Measurements from ENCODE around the gene SOX10.
"Not testable (repeated sequence)": the region's sequence is repeated elsewhere in the genome, so short reads cannot be mapped to it uniquely, and the experiment has no call there.

The SOX10 gene

DNA sequence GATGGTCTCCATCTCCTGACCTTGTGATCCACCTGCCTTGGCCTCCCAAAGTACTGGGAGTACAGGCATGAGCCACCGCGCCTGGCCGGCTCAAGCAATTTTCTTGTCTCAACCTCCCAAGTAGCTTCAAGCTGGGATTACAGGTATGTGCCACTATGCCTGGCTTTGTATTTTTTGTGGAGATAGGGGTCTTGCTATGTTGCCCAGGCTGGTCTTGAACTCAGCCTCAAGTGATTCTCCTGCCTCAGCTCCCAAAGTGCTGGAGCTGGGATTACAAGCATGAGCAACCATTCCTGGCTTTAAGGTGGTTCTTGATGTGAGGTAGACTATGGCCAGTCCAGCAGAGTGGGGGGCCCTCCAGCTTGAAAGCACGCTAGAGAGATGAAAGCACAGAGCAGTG is 23.3 kb downstream of the SOX10 start:
- DNase-seq (ENCODE audit: low spot score): no peak

DNA sequence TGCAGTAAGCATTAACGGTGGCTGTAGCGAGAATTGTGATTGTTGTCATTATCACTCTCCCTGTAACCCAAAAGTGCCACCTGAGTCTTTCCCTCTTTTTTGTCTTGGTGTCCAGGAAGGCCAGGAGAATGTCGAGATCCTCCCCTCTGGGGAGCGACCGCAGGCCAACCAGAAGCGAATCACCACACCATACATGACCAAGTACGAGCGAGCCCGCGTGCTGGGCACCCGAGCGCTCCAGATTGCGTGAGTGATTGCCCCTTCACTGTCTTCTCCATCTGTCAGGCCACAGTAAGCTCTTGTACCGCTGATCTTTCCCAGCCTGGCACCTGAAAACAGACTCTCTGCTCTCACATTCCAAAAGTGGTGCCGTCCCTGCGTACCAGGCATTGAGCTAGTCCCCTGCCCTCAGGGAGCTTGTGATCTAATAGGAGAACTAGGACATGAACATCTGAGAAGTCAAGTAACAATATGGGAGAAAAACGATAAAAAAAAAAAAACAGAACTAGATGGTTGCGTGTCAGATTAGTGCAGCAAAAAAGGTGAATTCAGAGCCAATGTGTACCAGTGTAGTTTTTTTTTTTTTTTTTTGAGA is 25.0 kb downstream of the SOX10 start:
- no peak for DNase-seq (ENCODE audit: low spot score)

DNA sequence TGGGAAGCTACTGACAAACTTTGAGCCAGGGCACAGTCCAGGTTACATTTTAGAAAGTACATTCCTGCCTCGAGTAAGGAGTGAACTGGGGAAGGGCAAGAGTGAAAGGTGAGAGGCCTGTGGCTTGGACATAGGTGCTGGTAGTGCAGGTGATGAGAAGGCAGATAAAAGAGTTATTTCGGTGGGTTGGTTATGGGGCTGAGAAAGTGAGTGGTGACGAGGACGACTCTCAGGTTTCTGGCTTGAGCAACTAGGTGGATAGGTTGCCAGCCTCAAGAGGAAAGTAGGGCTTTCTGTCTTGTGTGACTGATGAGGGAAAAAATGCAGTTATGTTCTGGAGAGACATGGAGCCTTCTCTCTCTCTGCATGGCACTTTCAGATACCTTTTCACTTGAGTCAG is 27.1 kb downstream of the SOX10 start:
- no peak for DNase-seq (ENCODE audit: low spot score)

DNA sequence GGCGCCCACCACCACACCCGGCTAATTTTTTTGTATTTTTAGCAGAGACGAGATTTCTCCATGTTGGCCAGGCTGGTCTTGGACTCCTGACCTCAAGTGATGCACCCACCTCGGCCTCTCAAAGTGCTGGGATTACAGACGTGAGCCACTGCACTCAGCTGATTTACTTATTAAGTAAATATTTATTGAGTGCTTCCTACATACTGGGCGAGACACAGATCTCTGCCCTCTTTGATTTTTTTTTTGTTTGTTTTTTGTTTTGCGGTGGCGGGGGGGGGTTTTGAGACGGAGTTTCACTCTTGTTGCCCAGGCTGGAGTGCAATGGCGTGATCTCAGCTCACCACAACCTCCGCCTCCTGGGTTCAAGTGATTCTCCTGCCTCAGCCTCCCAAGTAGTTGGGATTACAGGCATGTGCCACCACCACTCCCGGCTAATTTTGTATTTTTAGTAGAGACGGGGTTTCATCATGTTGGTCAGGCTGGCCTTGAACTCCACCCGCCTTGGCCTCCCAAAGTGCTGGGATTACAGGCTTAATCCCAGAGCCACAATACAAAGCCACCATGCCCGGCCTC is 28.4 kb downstream of the SOX10 start:
- not testable (repeated sequence) for DNase-seq (ENCODE audit: low spot score)

DNA sequence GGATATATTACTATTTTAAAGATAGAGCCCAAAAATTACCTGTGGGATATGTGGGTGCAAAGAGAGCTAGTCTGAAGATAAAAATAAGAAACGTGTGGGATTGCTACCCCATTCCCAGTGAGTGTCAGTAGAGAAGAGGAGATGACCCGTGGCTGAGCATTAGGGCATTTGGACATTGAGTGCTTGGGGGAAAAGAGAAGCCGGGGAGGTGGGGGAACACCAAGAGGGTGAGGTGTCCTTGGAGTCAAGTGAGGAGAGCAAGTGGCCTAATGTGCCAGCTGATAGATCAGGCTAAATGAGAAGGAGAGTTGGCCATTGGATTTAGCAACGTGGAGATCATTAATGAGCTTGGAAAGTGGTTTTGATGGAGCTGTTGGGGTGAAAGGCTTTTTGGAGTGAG is 29.7 kb downstream of the SOX10 start:
- no peak for DNase-seq (ENCODE audit: low spot score)

DNA sequence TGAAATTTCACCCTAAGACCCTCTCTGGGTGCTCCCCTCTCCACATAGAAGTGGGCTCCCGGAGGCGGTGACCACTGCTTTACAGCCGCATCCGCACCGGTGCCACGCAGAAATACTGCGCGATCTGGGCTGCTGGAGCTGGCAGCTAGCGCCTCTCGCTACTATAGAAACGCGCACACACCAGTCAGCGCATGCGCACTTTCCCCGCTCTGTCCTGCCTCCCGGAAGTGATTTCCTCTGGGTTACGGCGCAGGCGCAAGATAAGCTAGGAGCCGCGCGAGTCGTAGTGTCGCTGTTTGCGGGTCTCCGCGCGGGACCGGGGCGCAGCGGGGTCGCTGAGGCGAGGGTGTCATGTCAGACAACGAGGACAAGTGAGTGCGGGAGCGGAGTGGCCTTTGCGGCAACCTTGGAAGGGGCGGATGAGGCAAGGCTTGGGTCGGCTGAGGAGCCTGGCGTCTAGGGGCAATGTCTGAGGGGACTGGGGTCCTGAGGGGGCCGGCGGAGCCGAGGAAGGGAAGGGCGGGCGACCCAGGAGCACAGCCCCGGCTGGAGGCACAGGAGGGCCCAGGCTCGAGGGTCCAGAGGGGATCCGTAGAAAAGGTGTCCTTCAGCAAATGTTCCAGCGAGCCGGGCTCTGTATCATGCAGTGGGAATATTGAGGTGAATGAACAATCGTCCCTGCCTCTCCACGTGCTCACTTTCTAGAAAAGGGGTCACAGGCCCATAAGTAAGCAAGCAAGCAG is 30.7 kb downstream of the SOX10 start, which contains the start of the genes C22orf23 and POLR2F:
C22orf23 (minus strand) TSS at position 165 of the 743 bp plus-strand sequence. CDS start 452 bp downstream, outside the sequence.
POLR2F (plus strand) TSS at position 263 of the 743 bp plus-strand sequence; CDS start at position 352, 89 bp downstream.
- peak; percentile 99 for DNase-seq (ENCODE audit: low spot score)

DNA sequence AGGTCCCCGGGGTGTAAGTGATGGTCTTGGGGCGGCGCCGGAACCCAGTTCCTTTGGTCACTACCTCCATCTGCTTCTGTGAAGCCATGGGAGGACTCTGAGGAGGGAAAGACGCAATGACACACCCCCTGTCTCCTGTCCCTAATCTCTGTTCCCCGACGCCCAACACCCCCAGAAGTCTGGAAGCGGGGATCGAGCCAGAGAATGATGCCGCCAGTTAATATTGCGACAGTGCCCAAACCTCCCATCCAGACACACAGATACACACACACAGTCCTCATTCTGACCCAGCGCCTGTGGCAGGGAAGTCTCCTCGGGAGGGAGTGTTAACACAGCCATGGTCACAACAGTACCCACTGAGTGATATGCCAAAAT is 31.3 kb downstream of the SOX10 start:
- DNase-seq (ENCODE audit: low spot score): no peak

DNA sequence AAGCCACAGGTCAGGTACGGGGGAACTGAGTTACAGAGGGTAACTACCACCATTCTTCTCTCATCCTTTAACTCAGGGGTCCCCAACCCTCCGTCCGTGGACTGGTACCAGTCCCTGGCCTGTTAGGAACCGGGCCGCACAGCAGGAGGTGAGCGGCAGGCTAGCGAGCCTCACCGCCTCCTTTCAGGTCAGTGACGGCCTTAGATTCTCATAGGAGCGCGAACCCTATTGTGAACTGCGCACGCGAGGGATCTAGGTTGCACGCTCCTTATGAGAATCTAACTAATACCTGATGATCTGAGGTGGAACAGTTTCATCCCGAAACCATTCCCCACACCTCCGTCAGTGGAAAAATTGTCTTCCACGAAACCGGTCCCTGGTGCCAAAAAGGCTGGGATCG is 31.7 kb downstream of the SOX10 start:
- not testable (repeated sequence) for DNase-seq (ENCODE audit: low spot score)

DNA sequence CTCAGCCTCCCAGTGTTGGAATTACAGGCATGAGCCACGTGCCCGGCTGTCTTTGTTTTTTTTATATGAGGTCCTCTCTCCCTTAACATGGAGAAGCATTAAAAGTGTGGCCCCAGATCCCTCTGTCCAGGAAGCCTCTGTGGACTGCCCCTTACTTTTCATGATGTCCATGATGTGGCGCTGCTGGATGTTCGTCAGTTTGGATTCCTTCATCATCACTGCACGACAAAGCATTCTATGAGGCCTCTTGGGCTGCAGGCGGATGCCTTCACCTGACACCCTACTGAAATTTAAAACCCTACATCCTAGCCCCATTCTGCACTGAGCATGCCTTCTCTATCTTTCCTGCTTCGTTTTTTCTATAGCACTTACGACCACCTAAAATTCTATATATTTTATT is 33.0 kb downstream of the SOX10 start:
- DNase-seq (ENCODE audit: low spot score): peak; percentile 37

DNA sequence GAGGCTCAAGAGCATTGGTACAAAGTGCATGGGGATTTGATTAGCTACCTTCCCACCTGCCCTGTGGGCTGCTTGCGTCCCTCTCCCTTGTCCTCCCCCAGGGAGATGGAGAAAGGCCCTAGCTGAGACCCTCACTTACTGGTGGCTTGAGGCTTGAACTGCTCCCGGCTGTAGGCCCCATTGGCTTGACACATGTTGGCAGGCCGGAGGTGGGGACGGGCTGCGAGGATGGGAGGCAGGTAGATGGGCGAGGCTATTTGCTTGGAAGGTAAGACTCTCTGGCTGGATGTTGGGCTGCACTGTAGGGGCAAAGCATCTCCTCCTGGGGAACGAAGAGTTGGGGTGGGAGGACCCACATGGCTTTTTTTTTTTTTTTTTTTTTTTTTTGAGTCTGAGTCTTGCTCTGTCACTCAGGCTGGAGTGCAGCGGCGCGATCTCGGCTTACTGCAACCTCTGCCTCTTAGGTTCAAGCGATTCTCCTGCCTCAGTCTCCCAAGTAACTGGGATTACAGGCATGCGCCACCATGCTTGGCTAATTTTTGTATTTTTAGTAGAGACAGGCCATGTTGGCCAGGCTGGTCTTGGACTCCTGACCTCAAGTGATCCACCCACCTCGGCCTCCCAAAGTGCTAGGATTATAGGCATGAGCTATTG is 37.1 kb downstream of the SOX10 start:
- DNase-seq (ENCODE audit: low spot score): not testable (repeated sequence)

DNA sequence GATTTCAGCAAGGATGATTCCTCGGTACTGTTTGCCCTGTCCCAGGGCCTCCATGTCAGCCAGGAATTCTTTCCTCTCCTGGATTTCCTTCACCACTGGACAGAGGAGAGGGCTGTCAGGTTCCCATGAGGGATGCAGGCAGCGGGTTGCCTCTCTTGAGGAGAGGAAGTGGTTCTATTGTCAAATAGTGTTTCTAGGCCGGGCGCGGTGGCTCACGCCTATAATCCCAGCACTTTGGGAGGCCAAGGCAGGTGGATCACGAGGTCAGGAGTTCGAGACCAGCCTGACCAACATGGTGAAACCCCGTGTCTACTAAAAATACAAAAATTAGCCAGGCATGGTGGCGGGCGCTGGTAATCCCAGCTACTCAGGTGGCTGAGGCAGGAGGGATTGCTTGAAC is 39.9 kb downstream of the SOX10 start:
- DNase-seq (ENCODE audit: low spot score): not testable (repeated sequence)

DNA sequence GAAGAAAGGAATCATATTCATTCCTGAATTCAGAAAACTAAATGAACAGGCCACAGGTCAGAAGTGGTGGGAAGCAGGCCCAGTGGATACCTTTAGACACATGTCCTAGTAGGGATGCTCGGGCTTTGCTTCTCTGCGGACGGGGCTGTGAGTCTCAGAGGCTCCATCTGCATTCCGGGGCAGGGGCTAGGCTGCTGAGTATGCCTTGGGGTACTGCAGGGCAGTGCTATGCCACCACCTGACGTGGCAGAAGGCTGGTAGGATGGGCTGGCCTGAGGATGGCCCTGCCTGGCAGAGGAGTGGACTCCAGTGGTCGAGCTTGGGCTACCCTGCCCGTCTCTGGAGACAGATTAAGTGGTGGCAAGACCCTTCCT is 40.5 kb downstream of the SOX10 start:
- DNase-seq (ENCODE audit: low spot score): no peak

DNA sequence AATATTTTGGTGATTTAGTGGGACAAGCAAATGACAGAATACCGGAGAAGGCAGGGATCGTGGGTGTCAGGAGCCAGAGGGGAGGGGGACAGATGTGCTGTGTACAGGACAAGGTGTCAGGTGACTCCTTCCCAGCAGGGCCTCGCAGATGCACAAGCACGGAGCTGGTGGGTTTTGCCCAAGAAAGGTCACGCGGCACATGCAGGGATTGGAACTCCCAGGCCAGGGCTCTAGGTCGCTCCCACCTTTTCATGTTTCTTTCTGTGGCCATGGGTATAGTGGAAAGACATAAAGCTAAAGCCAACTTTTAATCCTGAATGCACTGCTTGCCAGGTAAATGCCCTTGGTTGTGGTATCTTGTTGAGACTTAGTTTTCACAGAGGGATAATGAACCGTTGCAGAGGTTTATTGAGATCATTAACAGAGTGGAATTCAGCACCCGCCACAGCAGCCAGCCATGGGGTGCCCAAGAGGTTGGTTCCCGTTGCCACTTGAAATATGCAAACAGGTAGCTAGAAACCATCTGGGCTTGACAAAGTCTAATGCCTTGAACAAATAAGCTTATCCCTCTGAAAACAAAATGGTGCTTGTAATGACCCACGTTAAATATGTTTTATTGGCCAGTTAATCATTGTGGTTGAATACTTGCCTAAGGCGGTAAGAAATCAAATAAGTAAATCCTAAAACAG is 41.1 kb downstream of the SOX10 start:
- DNase-seq (ENCODE audit: low spot score): no peak

DNA sequence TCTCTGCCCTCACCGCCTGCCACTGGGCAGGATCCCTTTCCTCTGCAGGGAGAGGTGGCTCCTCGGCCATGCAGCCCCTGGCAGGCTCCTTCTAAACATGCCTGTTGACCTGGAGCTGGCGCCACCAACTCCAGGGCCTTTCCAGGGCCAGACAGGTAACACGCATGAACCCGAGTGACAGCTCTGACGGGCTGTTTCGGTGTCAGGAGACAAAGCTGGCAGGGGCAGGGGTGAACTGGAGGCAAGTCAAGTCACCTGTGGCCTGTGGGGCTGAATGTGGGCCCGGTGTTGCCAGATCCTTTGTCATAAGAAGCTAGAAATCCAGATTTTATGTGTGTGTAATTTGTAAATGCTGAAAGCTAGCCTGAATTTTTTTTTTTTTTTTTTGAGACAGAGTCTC is 42.2 kb downstream of the SOX10 start:
- DNase-seq (ENCODE audit: low spot score): no peak

DNA sequence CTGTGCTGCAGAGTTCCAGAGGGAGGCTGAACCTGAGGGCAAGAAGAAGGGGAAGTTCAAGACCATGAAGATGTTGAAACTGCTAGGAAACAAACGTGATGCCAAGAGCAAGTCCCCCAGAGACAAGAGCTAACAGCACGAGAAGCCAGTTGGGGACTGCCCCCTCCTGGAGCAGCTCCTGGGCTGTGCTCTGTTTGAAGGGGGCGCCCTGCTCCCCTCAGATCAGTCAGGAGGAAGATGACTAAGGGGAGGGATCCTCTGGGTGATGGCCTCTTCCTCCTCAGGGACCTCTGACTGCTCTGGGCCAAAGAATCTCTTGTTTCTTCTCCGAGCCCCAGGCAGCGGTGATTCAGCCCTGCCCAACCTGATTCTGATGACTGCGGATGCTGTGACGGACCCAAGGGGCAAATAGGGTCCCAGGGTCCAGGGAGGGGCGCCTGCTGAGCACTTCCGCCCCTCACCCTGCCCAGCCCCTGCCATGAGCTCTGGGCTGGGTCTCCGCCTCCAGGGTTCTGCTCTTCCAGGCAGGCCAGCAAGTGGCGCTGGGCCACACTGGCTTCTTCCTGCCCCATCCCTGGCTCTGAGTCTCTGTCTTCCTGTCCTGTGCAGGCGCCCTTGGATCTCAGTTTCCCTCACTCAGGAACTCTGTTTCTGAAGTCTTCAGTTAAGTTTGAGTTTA is 43.5 kb downstream of the SOX10 start:
- no peak for DNase-seq (ENCODE audit: low spot score)

DNA sequence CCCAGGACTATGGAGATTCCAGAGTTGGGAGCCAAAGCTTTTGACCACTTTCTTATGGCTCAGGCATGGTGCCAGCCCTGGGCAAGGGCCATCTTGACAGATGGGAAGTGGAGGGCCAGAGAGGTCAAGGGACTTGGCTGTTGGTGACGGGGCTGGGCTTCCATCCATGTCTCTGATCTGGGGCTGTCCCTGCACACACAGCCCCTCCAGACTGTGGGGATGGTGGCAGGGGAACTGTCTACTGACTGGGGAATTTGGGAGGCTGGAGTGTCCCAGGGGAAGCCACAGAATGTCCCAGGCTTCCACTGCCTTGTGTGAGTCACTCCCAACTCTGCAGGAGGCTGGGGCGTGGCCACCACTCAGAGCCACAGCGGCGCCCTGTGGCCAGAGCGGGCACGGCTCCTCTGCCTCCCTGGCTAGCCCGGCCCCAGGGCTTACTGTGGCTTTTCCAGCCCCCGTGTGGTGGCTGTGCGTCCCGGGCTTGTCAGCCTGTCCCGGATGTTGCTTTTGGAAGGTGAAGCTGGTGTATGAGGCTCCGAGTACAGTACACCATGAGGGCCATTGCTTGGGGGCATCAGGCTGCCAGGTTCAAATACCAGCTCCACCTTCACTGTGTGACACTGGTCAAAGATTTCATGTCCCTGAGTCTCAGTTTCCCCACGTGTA is 50.5 kb downstream of the SOX10 start:
- DNase-seq (ENCODE audit: low spot score): peak; percentile 98

DNA sequence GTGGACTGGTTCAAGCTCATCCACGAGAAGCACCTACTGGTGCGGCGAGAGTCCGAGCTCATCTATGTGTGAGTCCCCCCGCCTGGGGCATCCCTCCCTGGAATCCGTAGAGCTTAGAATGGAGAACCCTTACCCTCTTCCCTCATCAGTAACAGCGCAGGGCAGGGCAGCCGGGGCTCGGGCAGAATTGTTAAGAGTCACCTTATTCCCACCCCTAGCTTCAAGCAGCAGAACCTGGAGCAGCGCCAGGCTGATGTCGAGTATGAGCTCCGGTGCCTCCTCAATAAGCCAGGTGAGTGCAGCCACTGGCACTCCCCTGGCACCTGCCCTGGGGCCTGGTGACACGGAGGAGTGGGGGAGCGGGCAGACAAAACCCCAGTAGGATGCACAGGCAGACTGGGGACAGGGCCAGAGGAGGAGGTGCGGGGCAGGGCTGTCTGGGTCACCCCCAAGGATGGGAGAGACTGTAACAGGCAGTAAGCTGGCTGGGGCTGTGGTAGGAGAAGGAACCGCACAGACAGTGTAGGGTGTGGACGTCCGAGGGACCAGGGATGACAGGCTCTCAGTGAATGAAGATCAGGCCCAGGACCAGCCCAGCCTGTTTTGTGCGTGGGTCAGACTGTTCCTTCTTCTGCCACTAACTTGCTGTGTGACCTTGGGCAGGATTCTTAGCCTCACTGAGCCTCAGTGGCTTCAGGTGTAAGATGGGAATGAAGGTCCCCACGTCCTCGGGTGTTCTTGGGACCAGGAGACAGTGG is 51.4 kb downstream of the SOX10 start:
- no peak for DNase-seq (ENCODE audit: low spot score)

DNA sequence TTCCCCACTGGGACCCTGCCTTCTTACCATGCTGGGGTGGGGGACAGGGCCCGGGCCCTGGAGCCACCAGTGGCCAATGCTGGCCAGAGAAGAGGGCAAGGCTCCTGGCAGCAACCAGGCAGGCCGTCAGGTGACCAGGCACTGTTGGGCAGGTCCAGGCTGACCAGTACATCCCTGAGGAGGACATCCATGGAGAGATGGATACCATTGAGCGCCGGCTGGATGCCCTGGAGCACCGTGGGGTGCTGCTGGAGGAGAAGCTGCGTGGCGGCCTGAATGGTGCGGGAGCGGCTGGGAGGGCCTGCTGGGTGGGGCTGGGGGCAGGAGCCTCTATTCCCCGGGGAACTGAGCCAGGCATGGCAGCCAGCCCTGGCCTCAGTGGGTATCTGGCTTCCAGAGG is 52.0 kb downstream of the SOX10 start:
- no peak for DNase-seq (ENCODE audit: low spot score)

DNA sequence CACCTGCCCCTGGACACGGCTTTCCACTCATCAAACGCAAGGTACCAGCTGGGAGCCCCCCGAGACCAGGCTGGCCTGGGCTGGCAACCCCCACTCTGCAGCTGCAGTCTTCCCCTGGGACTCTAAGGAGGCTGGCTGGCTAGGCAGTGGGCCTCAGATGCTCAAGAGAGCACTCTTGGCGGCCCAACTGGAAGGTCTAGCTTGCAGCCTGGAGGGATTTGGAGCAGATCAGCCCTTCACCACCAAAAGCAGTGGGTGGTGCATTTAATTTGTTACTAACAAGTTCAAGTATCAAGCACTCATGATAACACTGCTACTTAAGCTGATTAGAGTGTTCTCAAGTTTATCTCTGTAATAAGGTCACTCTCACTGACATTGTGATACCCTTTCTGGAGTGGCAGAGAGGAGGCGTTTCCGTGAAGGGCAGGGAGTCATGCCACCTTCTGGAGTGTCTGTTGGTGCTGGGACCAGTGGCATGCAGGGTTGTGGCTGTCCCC is 52.4 kb downstream of the SOX10 start:
- DNase-seq (ENCODE audit: low spot score): no peak

DNA sequence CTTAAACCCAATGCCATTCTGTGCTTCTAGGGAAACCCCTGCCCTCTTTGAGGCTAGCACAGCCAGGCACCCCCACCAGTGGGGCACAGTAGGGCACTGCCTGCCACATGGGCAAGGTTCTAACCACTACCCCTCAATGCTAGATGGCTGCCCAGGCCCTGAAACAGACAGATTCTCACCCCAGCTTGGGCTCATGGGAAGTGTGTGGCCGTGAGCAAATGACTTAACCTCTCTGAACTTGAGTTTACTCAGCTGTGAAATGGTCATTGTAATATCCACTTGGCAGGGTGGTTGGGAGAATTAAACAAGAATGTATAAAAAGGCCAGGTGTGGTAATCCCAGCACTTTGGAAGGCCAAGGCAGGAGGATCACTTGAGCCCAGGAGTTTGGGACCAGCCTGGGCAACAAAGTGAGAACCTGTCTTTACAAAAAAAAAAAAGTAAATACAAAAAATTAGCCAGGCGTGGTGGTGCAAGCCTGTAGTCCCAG is 53.4 kb downstream of the SOX10 start:
- DNase-seq (ENCODE audit: low spot score): no peak
